NCI-H2107 treated with DMSO at 0.1 percent for 48 hours (cell line): ENCODE data around the gene AGXT.
"Not testable (repeated sequence)": the region's sequence is repeated elsewhere in the genome, so short reads cannot be mapped to it uniquely, and the experiment has no call there.

Experiments used
- DNase-seq: peaks from one replicate; lab custom pipeline; 2025; ENCODE audit not compliant: unreplicated experiment; lab: John Stamatoyannopoulos, UW

Gene AGXT

DNA sequence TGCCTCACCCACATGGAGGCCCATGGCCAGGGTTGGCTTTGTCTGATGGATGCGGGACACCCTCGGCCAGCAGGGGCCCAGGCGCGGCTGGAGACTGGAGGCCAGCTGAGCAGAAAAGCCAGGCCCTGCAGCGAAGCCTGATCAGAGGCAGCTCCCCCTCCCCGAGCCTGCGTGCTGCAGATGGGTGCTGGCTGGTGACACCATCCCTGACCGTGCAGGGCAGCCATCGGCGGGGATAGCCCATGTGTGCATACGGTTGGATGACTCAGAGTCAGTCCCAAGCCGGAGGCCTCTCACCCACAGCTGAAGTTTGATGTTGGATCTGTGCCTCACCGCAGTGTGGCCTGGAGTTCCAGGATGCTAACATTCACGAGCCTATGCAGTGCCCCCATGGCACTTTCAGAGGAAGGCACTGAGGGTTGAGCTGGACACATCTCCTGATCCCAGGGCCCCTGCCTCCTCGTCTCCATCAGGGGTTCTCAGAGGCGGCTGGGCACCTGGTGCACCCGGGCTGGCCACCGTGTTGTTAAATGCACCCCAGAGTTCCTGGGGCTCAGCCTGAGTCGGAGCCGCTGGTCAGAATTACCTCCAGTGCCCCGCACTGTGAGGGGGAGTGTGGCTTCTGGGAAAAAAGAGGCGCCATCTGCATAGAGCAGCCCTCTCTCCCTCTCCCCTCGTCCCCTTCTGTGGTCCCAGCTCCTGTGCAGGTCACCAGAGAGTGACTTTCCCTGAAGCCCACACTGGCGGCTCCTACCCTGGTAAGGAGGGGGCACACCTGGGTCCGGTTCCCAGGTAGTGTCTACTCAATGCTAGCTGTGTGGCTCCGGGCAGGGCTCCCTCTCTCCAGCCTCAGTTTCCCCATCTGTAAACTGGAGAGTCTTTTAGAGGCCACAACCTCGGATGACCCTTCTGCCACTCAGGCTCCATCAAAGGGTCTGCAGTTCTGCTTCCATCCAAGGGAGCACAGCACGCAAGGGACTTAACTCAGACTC, 29.2 kb upstream of the AGXT start:
- DNase-seq, result no peak

DNA sequence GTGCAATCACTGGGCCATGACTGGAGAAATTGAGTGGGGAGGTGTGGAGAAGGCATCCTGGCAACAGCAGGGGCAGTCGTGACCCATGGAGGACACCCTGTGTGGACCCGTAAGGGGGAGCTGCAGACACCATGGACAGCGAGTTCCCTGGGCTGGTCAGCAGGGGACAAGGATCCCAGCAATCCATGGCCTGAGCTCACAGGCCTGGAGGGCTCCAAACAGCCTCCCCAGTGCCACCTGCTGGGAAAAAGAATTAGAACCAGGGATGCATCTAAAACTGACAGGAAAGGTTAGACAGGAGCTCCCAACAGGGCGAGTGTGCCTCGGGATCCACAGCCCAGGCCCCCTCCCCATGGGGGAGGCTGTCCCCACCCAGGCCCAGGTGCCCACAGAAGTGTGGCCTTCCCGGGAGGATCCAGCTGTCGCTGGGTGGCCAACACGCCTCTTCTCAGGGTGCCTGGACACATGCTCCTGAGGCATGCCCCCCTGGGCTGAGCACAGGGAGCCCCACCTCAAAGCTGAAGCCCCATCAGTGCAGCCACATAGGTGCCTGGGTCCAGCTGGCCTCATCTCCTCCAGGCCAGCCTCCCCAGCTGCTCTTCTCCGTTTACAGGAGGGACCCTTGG, 28.1 kb upstream of the AGXT start:
- DNase-seq, result peak; percentile 18

DNA sequence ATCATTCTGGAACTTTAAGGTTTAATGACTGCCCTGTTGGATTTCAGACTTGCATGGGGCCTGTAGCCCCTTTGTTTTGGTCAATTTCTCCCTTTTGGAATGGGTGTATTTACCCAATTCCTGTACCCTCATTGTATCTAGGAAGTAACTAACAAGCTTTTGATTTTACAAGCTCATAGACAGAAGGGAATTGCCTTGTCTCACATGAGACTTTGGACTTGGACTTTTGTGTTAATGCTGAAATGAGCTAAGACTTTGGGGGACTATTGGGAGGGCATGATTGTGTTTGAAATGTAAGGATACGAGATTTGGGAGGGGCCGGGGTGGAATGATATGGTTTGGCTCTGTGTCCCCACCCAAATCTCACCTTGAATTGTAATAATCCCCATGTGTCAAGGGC, 22.3 kb upstream of the AGXT start:
- not testable (repeated sequence) for DNase-seq

DNA sequence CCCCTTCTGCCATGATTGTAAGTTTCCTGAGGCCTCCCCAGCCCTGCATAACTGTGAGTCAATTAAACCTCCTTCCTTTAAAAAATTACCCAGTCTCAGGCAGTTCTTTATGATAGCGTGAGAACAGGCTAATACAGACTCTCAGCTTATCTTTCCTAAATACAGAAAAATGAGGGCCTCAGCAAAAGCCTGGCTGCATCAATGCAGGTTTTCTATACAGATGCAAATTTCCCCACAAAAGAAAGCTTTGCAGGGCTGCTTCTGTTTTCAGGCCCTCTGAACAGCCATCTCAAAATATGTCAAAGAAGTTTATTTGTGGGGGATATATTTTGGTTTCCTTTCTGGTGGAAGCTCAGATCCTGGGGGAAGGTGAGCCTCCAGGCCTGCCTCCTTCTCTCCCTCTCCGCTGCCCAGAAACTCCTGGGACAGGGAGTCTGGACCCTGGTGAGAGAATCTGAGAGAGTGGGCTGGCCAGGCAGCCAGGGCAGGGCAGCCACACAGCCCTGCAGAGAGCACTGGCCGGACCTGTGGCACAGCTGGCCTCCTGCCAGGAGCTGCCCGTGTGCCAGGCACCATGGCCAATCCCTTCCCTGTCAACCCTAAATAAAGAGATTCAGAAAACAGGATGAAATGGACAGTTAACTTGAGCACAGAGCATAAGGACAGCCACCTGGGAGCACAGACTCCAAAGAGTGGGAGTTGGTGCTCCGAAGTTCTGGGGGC, 21.6 kb upstream of the AGXT start:
- DNase-seq, result no peak

DNA sequence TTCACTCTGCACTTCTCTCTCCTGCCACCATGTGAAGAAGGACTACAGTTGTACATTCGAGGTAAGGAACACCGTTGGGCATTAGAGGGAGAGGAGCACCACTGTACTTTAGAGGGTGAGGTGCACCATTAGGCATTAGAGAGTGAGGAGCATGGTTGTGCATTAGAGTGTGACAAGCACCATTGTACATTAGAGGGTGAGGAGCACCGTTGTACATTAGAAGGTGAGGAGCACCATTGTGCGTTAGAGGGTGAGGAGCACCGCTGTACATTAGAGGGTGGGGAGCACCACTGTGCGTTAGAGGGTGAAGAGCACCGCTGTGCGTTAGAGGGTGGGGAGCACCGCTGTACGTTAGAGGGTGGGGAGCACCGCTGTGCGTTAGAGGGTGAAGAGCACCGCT, 20.8 kb upstream of the AGXT start:
- no peak for DNase-seq

DNA sequence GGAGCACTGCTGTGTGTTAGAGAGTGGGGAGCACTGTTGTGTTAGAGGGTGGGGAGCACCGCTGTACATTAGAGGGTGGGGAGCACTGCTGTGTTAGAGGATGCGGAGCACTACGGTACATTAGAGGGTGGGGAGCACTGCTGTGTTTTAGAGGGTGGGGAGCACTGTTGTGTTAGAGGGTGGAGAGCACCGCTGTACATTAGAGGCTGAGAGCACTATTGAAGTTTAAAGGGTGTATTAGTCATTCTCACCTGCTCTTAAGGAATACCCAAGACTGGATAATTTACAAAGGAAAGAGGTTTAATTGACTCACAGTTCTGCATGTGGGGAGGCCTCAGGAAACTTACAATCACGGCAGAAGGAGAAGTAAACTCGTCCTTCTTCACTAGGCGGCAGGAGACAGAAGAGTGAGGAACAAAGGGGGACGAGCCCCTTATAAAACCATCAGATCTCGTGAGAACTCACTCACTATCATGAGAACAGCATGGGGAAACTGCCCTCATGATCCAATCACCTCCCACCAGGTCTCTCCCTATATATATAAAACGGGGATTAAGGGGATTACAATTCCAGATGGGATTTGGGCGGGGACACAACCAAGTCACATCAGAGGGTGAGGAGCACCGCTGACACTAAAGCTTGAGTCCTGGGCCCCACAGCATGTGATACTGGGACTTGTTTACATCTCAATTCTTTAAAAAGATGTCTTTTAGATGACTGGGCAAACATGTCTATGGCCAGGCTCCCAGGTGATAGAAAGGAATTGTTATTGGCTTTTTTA, 19.5 kb upstream of the AGXT start:
- DNase-seq, result no peak

DNA sequence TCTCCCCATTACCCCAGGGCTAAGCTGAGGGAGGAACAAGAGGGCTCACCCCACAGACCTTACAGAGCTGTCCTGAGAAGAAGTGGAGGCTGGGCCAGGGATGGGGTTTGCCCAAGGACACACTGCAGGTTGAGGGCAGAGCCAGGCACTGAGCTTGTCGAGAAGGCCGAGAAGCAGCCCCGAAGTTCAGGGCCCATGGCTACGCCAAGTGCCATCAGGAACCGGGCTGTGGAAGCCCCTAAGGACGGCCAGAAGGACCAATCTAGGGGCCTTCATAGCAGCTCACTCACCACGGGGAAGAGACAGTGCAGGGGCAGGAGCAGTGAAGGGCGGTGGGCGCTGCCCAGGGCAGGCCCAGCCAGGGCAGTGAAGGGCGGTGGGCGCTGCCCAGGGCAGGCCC, 18.6 kb upstream of the AGXT start:
- DNase-seq, result no peak

DNA sequence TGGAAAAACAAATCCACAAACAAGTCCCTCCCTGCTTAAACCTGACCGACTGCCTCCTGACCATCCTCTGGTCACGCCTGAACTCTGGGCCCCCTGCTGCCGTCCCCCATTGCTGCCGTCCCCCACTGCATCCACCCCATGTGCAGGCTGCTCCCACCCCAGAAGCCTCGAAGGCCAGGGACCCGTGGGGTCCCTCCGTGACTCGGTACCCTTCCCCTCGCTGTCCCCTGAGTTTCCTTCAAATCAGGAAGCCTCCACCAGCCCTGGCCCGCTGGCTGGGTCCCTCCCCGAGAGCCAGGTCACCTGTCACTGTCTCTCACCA, 17.9 kb upstream of the AGXT start:
- DNase-seq, result no peak

DNA sequence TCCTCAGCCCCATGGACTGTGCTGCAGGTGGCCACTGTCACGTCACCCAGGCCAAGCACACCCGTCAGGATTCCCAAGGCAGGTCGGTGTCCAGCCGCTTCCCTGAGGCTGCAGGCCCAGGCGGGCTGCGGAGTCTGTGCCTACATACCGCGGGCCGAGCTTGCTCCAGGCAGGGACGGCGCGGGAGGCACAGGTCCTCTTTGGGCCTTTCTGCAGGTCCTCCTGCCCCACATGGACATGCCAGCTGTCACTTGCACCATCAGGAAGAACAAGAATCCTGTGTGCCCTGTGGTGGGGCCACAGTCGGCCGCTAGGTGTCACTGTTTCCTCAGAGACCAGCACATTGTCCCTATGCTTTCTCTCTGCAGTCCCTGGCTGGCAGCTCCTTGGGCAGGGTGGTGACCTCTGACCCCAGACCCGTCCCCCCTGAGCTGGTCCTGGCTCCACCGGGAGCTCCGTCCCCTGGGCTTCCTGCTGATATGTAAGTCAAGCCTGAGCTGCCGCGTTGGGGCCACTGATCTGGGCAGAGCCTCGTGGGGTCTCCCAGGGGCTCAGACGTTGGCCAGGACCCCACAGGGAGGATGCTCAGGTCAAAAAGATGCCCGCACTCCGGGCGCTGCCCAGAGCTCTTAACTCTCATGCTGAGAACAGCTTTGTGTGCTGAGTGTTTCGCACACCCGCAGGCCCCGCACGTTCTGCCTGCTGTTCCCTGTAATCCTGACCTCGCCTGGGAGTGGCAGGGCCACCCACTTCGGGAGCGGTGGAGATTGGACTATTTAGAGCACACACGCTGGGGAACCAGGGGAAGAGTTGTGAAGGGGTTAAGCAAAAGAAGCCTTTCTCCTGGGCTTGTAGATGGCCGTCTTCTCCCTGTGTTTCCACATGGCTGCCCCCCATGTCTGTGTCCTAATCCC, 17.3 kb upstream of the AGXT start:
- DNase-seq, result peak; percentile 53

DNA sequence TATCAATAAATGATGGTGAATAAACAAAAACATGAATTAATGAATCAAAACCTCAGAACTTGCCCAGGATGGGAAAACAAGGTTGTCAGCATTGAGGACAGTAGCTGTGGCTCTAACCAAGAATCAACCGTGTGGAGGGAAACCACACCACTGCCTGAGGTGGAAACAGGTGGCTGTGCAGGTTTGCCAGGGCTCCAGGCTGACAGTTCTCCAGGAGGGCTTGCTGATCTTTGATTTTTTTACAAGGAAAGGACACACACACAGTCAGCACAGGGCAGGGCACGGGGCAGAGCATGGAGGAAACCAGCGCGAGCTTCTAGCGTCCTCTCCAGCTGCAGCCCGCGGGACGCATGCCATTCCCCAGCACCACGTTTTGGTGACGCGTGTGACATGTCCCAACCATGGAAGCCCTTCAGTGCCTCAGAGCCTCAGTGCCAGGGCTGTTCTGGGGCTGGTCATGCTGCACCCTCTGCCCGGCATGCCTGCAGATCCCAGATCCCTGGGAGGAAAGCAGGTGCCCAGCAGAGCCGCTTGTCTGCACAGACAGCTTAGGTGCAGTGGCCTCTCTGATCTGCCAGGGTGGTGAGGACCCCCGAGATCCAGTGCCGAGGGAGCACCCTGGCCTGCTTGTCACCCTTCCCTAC, 15.8 kb upstream of the AGXT start:
- no peak for DNase-seq

DNA sequence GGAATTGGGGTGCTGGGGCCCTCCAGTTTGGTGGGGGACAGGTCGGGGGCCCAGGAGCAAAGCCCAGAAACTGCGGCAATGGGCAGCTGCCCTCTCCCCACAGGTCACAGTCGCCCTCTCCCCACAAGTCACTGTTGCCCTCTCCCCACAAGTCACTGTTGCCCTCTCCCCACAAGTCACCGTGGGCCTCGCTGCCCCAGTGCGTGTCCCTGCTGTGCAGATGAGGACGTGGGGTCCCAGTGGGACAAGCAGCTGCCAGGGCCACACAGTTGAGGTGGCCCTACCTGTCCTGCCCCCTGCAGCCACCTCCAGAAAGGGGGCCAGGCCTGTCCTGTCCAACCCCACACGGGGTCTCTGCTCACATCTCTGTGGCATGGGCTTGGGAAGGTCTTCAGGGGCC, 13.0 kb upstream of the AGXT start:
- DNase-seq, result no peak

DNA sequence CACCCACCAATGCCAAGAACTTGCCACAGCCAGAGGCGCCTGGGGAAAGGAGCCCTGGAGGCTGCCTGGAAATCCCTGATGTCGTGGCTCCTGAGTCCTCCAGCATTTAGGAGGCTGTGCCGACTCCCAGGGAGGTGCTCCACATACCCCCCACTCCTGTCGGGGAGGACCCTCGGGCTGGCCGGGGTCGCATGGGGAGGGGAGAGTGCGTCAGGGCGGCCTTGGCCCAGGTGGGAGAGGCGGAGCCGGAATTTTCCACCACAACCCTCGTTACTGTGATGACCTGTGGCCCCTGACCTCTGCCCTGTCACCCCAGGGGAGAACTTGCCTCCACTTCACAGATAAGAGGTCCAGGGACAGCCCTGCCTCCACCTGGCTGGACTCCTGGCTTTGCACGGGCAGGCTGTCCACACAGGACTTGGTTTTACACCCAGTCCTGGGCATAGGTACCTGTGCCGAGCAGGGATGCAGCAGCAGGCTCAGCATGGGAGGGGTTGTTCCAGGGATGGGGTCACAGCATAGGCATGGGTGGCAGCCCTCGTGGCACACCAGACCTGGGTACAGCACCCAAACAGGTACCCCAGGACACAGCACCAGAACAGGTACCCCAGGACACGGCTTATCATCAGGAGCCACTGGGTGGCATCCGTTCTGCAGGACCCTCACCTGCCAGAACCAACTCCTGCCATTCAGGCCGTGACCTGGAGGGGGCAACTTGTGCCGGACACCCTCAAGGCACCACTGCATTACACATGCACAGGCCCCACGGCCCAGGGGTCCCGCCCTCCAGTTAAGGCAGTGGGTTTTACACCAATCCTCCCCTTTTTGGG, 12.3 kb upstream of the AGXT start:
- DNase-seq, result no peak

DNA sequence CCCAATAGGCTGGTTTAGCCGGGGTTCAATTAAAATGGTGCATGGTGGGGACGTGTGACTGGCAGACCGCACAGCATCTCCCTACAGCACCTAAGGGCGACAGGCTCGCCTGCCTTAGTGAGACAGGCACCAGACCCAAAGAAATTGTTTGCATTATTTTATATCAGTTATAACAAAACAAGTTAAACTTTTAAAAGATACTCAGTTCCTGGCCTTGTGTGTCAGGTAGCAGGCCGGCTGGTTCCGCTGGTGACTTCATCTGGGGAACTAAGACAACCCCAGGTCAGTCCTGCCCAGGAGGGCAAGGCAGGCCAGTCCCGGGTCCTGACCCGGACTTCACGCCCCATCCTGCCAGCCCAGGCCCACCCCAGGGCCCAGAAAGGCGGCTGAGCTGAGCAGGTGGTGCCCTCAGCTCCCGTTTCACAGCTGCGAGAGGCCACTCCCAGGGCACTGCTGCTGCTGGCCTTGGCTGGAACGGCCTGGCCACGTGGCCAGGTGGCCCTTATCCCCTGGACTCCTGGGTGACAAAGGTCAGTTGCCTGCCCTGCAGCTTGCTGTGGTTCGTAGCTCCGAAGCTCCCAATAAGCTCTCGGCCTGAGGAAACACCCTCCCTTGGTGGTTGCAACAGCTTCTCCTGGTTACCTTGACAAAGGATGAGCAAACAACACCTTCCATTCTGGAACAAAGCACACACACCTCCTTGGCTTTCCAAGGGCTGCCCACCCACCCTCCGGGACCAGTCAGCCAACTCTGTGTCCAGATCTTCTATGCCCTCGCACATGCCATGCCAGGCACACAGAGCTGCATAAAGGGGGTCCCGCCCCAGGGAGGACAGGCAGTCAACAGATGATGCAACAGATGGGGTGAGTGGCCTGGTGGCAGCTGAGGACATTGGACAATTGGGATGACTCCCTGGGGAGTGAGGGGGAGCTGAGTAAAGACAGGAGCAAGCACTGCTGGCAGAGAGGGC, 11.3 kb upstream of the AGXT start:
- no peak for DNase-seq

DNA sequence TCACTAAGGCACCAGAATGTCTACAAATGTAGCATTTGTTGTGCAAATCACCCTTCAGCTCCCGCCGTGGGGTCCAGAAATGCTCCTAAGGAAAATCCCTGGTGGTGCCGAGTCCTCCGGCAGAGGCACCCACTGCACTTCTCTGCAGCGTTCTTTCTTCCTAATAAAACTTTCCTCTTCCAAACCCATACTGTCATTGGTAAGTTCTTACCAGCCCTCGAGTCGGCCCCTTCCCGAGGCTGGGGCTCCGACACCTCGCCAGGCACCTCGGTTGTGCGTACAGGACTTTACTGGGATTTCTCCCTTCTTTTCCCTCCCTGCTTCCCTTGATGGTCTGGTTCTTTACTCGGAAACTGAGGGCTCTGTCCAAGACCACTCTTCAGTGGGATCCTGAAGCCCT, 10.3 kb upstream of the AGXT start:
- DNase-seq, result no peak

DNA sequence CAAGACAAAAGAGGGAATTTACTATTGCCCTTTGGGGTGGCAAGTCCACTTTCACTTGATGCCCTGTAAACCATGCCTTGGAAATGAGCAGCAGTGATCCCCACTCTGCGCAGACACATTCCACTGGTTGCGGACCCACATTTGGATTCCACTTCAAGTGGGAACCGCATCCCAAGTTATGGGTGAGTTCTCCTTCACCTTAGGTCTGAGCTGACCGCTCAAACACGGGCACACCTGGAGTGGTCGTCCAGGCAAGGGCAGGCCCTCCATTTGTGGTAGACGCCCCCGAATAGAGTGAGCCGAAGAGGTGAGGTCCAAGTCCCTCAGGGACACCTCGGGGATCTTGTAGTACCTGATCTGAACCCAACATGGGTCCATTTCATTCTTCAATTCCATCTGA, 9.8 kb upstream of the AGXT start:
- DNase-seq, result no peak

DNA sequence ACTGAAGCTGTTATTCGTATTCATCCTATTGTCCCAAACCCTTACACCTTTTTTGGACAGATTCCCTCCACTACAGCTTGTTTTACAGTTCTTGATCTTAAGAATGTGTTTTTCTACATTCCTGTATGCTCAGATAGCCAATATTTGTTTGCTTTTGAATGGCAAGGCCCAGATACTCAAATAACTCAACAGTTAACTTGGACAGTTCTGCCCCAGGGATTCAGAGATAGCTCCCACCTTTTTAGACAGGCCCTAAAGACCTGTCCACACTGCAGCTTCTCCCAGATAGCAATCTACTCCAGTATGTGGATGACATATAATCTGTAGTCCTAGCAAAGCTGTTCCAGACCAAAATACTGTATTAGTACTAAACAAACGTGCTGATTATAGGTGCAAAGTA, 7.1 kb upstream of the AGXT start:
- DNase-seq, result no peak

DNA sequence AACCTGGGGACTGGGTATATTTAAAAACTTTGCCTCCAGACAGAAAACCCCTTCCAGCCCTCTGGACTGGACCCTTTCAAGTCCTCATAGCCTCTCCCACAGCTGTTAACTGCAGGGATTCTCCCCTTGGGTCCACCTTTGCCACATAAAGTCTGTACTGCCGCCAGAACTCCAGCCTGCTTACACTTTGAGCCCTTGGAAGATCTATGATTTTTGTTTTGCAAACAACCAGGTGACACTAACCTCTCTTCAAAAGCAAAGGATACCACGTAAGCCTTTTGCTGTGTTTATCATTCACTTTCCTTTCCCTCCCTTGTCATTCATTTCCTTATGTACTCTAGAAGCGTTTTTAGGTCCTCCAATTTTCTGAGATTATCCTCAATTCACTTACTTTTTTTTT, 4.1 kb upstream of the AGXT start:
- DNase-seq, result no peak

DNA sequence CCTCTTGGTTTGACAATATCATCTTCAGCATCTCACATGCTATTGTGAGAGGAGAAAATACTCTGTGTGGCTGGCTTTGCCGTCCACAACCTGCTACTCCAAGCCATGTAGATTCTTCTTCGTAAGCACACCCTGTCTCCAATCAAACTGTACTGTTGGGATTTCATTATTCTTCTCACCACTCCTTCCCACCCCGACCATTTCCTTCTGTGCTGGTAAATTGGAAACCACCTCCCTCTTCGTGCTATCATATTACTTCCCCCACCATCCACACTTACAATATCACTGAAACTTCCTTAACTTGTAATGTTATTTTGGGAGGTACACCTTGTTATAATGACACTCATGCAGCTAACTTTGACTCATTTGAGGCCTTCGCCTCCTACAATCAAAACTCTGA, 3.2 kb upstream of the AGXT start:
- no peak for DNase-seq
